Progenitor cell of endocrine pancreas (in vitro differentiated cells): ENCODE measurements around the gene SOCS1. TPM values are rescaled to one million over a fixed set of nuclear protein-coding genes. Genes with fewer than 3 reads are reported as not detected.

Source experiments
- DNase-seq: peaks from one replicate; pipeline ENCODE4 v3.0.0; 2021; ENCODE audit warnings: low spot score; ENCODE audit not compliant: unreplicated experiment
- H3K27ac Mint-ChIP-seq: 2 replicates; pipeline ENCODE4 v1.8.0; 2021; ENCODE audit warnings: mild to moderate bottlenecking, moderate library complexity, mixed read lengths
- H3K27me3 Mint-ChIP-seq: 2 replicates; pipeline ENCODE4 v1.8.0; 2021; ENCODE audit warnings: mixed read lengths
- H3K36me3 Mint-ChIP-seq: 2 replicates; pipeline ENCODE4 v1.8.0; 2022; ENCODE audit warnings: mixed read lengths; ENCODE audit not compliant: insufficient read depth
- H3K4me1 Mint-ChIP-seq: 2 replicates; pipeline ENCODE4 v1.8.0; 2021; ENCODE audit warnings: low read depth, mixed read lengths
- H3K4me3 Mint-ChIP-seq: 2 replicates; pipeline ENCODE4 v1.8.0; 2021; ENCODE audit warnings: low read depth, mild to moderate bottlenecking, moderate library complexity, mixed read lengths
- H3K9me3 Mint-ChIP-seq: 2 replicates; pipeline ENCODE4 v1.8.0; 2021; ENCODE audit warnings: low read depth, mixed read lengths
- total RNA-seq: library from RNA; stranded (reverse); gene quantifications from 2 replicates; pipeline ENCODE4 v1.2.1, GENCODE V29; 2021
- TF ChIP-seq, protein P1 (sequence below): fragments of 200-600 bp; sonication (generic); IDR thresholded peaks from one replicate; pipeline ENCODE4 v1.5.0; 2021; ENCODE audit warnings: antibody characterized with exemption, mild to moderate bottlenecking; ENCODE audit not compliant: unreplicated experiment

SOCS1 gene
- total RNA-seq, 1 donor from 2014 or later: 6.6 TPM

DNA sequence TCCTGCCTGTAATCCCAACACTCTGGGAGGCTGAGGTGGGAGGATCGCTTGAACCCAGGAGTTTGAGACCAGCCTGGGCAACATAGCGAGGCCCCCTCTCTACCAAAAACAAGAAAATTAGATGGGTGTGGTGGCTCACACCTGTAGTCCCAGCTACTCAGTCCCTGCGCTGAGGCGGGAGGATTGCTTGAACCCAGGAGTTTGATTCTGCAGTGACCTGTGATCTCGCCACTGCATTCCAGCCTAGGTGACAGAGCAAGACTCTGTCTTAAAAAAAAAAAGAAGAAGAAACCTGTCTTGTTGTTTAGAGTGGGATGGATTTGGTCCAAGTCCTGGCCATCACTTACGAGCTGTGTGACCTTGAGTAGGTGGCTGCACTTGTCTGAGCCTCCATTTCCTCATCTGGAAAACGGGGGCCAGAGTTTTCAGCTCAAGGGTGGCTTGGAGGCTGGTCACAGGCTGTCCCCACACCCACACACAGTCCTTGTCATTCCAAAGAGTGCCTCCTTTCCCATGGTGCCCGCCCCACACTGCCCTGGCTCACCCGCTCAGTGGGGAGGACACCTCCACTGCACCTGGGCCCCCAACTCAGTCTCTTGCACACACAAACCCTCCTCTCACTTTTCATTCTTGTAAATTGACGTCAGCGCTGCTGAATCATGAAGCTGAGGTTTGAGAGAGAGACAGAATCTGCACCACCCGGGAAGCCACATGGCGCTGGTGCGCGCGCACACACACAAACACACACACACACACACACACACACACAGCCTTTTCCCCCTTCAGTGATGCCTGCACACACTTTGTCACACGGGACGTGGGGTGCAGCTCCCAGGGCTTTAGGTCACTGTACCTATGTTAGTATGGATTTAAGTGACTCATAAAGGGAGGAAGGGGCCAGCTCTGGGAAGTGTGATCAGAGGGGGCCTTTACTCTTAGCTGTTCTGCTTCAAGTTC is 4.2 kb downstream of the SOCS1 start:
- TF ChIP-seq, protein P1, sequence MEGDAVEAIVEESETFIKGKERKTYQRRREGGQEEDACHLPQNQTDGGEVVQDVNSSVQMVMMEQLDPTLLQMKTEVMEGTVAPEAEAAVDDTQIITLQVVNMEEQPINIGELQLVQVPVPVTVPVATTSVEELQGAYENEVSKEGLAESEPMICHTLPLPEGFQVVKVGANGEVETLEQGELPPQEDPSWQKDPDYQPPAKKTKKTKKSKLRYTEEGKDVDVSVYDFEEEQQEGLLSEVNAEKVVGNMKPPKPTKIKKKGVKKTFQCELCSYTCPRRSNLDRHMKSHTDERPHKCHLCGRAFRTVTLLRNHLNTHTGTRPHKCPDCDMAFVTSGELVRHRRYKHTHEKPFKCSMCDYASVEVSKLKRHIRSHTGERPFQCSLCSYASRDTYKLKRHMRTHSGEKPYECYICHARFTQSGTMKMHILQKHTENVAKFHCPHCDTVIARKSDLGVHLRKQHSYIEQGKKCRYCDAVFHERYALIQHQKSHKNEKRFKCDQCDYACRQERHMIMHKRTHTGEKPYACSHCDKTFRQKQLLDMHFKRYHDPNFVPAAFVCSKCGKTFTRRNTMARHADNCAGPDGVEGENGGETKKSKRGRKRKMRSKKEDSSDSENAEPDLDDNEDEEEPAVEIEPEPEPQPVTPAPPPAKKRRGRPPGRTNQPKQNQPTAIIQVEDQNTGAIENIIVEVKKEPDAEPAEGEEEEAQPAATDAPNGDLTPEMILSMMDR: no peak
- Mint-ChIP-seq H3K36me3 (peaks cover 2% of the 10 kb centered on the region), H3K27ac (no peak overlapping the region), H3K4me1 (no peaks in the 10 kb centered on the region), H3K9me3 (no peaks in the 10 kb centered on the region), H3K4me3 (no peak overlapping the region), H3K27me3 (no peaks in the 10 kb centered on the region)
- DNase-seq: no peak

DNA sequence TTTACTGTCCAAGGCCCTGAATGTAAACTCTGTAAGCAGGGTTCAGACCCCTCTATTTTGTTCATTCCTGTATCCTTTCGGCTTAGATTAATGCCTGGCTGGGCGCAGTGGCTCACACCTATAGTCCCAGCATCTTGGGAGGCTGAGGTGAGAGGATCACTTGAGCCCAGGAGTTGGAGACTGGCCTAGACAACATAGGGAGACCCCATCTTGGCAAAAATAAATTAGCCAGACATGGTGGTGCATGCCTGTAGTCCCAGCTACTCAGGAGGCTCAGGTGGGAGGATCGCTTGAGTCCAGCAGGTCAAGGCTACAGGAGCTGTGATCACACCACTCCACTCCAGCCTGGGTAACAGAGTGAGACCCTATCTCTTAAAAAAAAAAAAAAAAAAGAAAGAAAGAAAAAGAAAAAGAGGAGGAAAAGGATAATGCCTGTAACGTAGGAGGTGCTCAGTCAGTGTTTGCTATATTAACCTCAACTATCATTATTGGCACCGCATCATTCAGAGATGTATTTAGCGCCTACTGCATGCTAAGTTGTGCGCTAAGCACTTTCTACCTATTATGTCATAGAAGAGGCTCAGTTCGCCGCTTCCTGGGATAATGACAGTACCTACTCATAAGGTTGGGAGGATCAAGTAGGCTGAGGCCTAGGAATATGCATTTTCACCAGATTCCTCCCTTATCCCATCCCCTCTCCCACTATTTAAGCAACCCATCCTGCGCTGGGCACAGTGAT is 5.0 kb downstream of the SOCS1 start:
- Mint-ChIP-seq H3K4me3 (no peak overlapping the region), H3K27me3 (no peaks in the 10 kb centered on the region), H3K9me3 (no peaks in the 10 kb centered on the region), H3K4me1 (no peaks in the 10 kb centered on the region), H3K36me3 (peaks cover 2% of the 10 kb centered on the region), H3K27ac (no peak overlapping the region)
- DNase-seq: no peak
- TF ChIP-seq, protein P1: no peak

DNA sequence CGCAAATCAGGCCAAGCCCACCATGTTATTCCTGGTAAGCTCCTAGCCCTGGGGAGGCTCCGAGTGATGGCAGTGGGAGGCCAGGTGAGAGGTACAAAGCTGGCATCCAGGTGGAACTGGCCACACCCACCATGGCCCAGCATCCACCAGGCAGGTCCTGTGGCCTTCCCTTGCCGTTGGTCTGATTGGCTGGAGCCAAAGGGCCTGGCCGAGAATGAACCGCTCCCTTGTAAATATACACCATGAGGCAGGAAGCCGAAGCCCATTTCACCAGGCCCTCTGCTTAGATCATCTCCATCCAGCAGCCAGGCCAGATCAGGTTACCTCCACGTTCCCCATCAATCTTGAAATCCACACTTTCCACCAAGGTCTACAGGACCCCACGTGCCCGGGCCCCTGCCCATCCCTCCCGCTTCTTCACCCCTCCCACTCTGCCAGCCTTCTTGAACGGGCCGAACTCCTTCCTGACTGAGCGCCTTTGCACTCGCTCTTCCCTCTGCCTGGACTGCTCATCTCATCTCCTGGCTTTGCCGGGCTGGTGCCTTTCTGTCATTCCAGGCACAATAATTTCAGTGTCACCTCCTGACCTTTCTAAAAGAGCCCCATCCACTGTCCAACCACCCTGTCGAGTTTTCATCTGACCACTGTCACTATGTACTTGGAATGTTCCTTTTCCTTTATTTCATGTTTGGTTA is 5.8 kb downstream of the SOCS1 start:
- Mint-ChIP-seq H3K9me3 (no peaks in the 10 kb centered on the region), H3K27ac (no peak overlapping the region), H3K4me1 (peaks cover 3% of the 10 kb centered on the region), H3K4me3 (no peak overlapping the region), H3K36me3 (peaks cover 2% of the 10 kb centered on the region), H3K27me3 (no peaks in the 10 kb centered on the region)
- no peak for DNase-seq
- TF ChIP-seq, protein P1: no peak

DNA sequence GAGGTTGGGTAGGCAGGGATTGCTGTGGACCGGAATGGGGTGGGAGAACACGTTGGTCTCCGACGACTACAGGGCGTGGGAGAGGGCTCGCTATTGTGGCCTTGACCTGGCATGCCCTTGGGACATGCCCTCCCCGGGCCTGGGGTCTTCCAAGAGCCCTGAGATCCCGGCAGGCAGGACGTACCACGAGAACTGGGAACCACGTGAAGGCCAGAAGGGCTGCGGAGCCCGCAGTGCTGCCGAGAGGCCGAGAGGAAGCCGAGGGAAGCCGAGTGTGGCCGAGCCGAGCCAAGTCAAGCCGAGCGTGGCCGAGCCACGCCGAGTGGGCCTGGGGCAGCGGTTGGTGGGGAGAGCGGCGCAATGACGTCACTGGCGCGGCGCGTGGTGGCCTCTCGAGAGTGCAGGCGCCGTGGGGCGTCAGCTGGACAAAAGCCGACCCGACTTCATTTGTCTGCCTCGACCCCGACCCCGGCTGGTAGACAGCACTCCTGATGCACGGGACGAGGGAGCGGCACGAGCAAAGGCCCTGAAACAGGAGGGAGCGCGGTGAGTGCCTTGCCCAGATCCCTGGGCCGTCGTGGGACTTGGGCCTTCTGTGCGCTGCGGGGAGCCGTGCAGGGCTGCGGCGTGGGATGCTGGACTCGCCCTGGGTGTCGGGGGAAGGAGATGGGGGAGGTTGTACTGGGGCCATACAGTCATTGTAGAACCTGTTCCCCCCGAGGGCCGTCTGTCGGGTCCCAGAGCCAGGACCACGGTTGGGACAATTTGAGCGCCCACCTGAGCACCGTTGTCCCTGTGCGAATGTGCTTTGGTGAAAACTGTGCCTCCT is 6.6 kb downstream of the SOCS1 start:
- no peak for DNase-seq
- H3K4me1 Mint-ChIP-seq: peaks cover 3% of the 10 kb centered on the region
- TF ChIP-seq, protein P1: no peak
- H3K27ac Mint-ChIP-seq: no peak overlapping the region
- H3K9me3 Mint-ChIP-seq: no peaks in the 10 kb centered on the region
- H3K27me3 Mint-ChIP-seq: peaks cover 3% of the 10 kb centered on the region
- peaks cover 2% of the 10 kb centered on the region for H3K36me3 Mint-ChIP-seq
- no peak overlapping the region for H3K4me3 Mint-ChIP-seq
